Stimulated activated CD4-positive, alpha-beta T cell treated with anti-CD3 and anti-CD28 coated beads, Interleukin-4, amount 100 ng/mL, for 24 hours (primary cell): ENCODE measurements around the gene HHIP.
"Not testable (repeated sequence)": the region's sequence is repeated elsewhere in the genome, so short reads cannot be mapped to it uniquely, and the experiment has no call there.

Experiments
- DNase-seq: peaks from one replicate; pipeline ENCODE4 v3.0.0-alpha.2; 2020

Gene HHIP

GRCh38 chr4:144768809-144769208 is 122.9 kb downstream of the HHIP start:
- not testable (repeated sequence) for DNase-seq

GRCh38 chr4:144778364-144778763 is 132.4 kb downstream of the HHIP start:
- DNase-seq: no peak

- no peak for DNase-seq
These were observed 136.4 kb downstream of the HHIP start for GRCh38 chr4:144782345-144782744.

GRCh38 chr4:144785961-144786360 is 140.0 kb downstream of the HHIP start:
- DNase-seq: no peak

GRCh38 chr4:144787365-144788258 is 141.7 kb downstream of the HHIP start:
- no peak for DNase-seq

- no peak for DNase-seq
These were observed 142.5 kb downstream of the HHIP start for GRCh38 chr4:144788469-144788868.

- DNase-seq: not testable (repeated sequence)
These were observed 146.0 kb downstream of the HHIP start for GRCh38 chr4:144791933-144792332.
